Mammary epithelial cell (primary cell): Measurements from ENCODE around the gene GPR119.
"Not testable (repeated sequence)": the region's sequence is repeated elsewhere in the genome, so short reads cannot be mapped to it uniquely, and the experiment has no call there.

Source experiments
- CTCF ChIP-seq, 2 donors: IDR thresholded peaks in 1 of 2; conservative IDR thresholded peaks in 1 of 2; 2 replicates each; pipeline ENCODE4 v1.5.1; 2011 to 2012; ENCODE audit warnings: inconsistent platforms in 2 of 2, low read length in 2 of 2, mild to moderate bottlenecking in 2 of 2, control low read depth in 1 of 2, low read depth in 1 of 2; ENCODE audit not compliant: insufficient read depth in 1 of 2; ENCODE audit errors: extremely low read depth in 1 of 2
- EZH2 ChIP-seq: IDR thresholded peaks from 2 replicates; pipeline ENCODE4 v1.6.1; 2012; ENCODE audit warnings: low read length, inconsistent platforms, borderline replicate concordance

GRCh38 chrX:130429236-130429635 is 43.8 kb upstream of the GPR119 start:
- TF ChIP-seq CTCF (conservative IDR thresholded peaks at IDR 0.05 in 1 of 2, IDR thresholded peaks at IDR 0.05 in 1 of 2; ENCODE audit: extremely low read depth in 1 of 2, insufficient read depth in 1 of 2, low read depth in 1 of 2, low read length in 2 of 2); EZH2: not testable (repeated sequence)
